Urothelium cell line (cell line): ENCODE data around the gene GABARAPL2.

Experiments
- DNase-seq: peaks from one replicate; pipeline ENCODE4 v3.0.0; 2011; ENCODE audit warnings: low spot score, mixed read lengths
- FAIRE-seq: peaks from 2 replicates; lab custom pipeline; 2011; peaks lifted over from hg19 to GRCh38; lab: Jason Lieb, UNC

The GABARAPL2 gene

GRCh38 chr16:75550211-75550662, 15.9 kb upstream of the GABARAPL2 start:
- DNase-seq (peak; percentile 23), FAIRE-seq (no peak)

- DNase-seq (no peak), FAIRE-seq (no peak)
Observed at GRCh38 chr16:75552951-75553350, 13.2 kb upstream of the GABARAPL2 start.

GRCh38 chr16:75555213-75555706, 10.9 kb upstream of the GABARAPL2 start:
- DNase-seq, result peak; percentile 92
- FAIRE-seq, result no peak

- DNase-seq (peak; percentile 96), FAIRE-seq (peak; percentile 81)
Observed at GRCh38 chr16:75555707-75556430, 10.3 kb upstream of the GABARAPL2 start, which contains the start of gene TMEM231. Gene TMEM231, minus strand, starts transcription at chr16:75556252. Its CDS starts 43 bp downstream, at chr16:75556209.

GRCh38 chr16:75556431-75556950, 9.7 kb upstream of the GABARAPL2 start:
- no peak for FAIRE-seq
- DNase-seq, result no peak

- DNase-seq, result no peak
- FAIRE-seq, result no peak
Observed at GRCh38 chr16:75558846-75559401, 7.3 kb upstream of the GABARAPL2 start.

GRCh38 chr16:75559564-75560372, 6.4 kb upstream of the GABARAPL2 start:
- DNase-seq, result peak; percentile 21
- FAIRE-seq, result no peak

- no peak for FAIRE-seq
- no peak for DNase-seq
Observed at GRCh38 chr16:75565640-75566039, 539 bp upstream of the GABARAPL2 start.

GRCh38 chr16:75566758-75567255, 628 bp downstream of the GABARAPL2 start:
- FAIRE-seq (no peak), DNase-seq (peak; percentile 7)

GRCh38 chr16:75567911-75568310, 1.7 kb downstream of the GABARAPL2 start:
- DNase-seq (no peak), FAIRE-seq (no peak)

- DNase-seq (no peak), FAIRE-seq (no peak)
Observed at GRCh38 chr16:75570396-75571065, 4.4 kb downstream of the GABARAPL2 start.

GRCh38 chr16:75572864-75573542, 6.8 kb downstream of the GABARAPL2 start:
- DNase-seq (no peak), FAIRE-seq (no peak)

GRCh38 chr16:75573955-75574354, 7.8 kb downstream of the GABARAPL2 start:
- FAIRE-seq (no peak), DNase-seq (no peak)

GRCh38 chr16:75575958-75576357, 9.8 kb downstream of the GABARAPL2 start:
- no peak for FAIRE-seq
- no peak for DNase-seq

GRCh38 chr16:75576384-75576811, 10.2 kb downstream of the GABARAPL2 start:
- no peak for FAIRE-seq
- DNase-seq, result no peak

- DNase-seq, result no peak
- no peak for FAIRE-seq
Observed at GRCh38 chr16:75578212-75578611, 12.0 kb downstream of the GABARAPL2 start.

- FAIRE-seq (no peak), DNase-seq (no peak)
Observed at GRCh38 chr16:75578725-75579124, 12.5 kb downstream of the GABARAPL2 start.

GRCh38 chr16:75579281-75579834, 13.2 kb downstream of the GABARAPL2 start:
- no peak for FAIRE-seq
- DNase-seq, result no peak

GRCh38 chr16:75584108-75584507, 17.9 kb downstream of the GABARAPL2 start:
- DNase-seq, result no peak
- FAIRE-seq, result no peak
